HG03378 (cell line): Measurements from ENCODE around the gene TENT5A.
"Not testable (repeated sequence)": the region's sequence is repeated elsewhere in the genome, so short reads cannot be mapped to it uniquely, and the experiment has no call there.

ENCODE experiments used
- ATAC-seq: cut with Tn5 transposase; IDR thresholded peaks from one replicate; pipeline ENCODE4 v1.9.1; 2021; ENCODE audit warnings: mild to moderate bottlenecking, moderate library complexity; ENCODE audit not compliant: unreplicated experiment

The TENT5A gene

DNA sequence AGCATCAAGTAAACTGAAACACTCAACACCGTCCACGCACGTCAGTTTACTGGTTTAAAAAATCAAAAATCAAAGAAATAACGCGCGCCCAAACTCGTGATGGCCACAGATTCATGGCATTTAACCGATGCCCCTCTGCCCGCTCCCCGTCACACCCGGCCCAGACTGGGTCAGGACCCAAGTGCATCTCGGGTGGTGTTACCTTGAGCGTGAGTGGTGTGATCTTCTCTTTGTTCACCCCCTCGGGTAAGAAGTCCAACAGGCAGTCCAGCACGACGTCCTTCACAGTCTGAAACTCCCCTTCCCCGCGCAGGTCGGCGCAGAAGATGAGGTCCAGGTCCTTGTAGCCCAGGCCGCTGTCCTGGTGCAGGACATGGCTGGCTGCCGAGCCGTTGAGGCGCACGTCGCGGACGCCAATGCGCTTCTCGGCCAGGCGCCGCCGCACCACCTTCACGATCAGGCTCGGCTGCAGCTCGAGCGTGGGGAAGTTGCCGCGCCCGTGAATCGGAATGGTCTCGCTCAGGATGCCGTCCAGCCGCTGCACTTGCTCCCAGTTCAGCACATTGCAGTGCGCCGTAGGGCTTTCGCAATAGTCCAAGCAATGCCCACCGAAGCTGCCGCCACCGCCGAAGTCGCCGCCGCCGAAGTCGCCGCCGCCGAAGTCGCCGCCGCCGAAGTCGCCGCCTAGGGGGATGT is 945 bp downstream of the TENT5A start:
- no peak for ATAC-seq

DNA sequence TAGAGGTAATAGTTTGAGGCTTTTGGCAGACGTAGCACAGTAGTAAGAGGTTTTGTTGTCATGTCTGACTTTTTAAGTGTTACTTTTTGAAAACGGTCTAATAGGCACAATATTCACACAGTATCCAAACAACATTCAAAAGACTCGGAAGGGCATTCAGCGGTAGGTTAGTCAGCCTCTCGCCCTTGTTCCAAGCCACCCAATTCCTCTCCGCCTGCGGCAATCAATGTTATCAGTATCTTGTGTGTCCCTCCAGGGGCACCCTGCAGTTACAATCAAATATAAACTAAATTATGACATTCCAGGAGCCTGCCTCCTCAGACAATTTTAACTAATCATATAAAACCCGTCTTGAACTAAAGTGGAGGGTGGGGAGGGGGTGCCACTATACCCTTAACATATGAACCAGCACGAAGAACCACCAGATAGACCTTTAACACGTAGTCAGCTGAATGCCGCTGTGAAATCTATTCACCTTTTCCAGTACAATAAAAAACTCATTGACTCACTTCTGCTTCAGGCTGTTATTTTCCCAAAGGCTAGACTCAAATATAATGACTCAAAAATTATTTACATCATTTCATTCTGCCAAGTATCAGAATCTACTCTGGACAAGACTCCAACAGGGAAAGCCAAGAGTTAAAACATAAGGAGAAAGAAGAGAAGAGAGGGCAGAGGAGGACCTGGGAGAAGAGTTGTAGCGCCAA is 1.6 kb downstream of the TENT5A start:
- ATAC-seq: no peak

DNA sequence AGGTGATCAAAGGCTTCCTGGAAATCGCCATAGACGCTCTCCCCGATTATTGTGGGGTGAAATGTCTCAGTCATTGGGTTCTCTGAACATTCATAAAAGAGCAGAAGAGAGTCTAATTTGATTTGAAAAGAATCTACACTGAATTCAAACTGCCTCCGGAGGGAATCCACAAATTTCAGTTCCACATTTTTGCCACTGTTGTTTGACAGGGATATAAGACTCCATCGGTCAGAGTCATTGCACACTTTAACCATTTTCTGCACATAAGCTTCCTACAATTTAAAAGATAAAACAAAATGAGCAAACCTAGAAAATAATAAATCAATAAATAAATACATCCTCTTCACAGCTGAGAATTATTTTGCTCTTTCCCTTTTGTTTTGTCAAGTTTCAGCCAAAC is 2.3 kb downstream of the TENT5A start:
- ATAC-seq: no peak

DNA sequence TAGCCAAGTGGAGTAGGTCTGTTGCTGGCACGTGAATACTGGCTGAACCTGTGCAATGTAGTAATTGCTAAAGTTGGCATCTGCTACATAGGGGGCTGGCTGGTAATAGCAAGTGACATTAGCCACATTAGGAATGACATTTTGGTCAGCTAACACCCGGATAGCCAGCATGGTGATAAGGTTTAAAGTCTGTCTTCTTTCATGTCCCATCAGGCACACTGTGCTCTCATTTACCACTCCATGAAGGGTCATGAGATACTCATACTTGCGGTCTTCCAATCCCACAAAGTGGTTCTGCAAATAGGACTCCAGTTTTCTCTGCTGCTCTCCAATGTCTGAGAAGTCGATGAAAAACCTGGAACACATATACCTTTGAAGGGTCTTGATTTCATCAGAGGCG is 2.8 kb downstream of the TENT5A start:
- ATAC-seq: no peak

DNA sequence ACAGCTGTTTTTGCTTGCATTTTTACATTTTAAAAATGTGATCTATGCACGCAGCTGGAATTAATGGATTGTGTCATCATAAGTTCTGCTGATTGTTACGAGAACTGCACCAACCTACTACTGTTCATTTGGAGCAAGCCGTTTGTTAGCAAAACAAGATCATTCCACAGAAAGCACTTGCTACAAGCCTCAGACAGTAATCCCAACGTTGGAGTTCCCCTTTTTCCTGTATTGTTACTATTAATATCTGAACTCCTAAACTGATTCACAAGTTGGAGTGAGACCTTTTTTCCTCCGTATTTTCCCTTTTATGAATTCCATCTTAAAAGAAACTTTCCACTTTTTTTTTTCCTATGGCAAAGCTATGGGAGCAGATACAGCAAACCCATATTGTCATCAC is 3.5 kb downstream of the TENT5A start:
- ATAC-seq: no peak

DNA sequence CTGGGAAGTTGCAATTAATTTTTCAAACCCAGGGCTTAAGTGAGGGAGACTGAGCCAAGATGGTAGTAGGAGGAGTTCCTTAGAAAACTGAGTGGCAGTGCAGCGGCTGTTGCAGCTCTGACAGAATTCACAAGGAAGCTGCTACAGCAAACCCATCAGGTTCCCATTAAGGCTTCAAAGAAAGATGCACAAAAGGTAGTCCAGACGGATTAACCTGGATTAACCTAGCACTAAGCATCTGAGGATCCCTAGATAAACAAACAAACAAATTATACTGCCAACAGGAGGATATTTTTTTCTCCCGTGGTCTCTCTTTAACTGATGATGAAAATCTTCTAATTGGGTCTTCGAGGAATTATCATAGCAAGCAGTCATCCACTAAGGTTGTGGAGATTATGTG is 5.2 kb downstream of the TENT5A start:
- no peak for ATAC-seq

DNA sequence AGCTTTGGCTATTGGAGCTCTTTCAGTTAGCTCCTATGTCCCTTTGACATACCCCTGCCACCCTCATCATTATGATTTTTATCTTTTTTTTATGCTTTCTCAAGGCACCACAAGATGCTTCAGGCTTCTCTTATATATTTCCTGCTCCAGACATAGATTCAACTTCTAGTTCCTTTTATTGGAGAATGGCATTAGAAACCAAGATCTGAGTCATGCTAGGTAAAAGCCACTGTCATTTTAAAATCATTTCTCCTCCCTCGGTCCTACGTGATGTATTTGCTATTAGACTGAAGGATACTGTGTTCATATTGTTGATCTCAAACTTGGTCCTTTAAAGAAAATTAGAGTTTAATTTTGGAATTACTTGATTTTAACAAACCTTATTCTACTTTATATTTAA is 8.3 kb downstream of the TENT5A start:
- ATAC-seq: no peak

DNA sequence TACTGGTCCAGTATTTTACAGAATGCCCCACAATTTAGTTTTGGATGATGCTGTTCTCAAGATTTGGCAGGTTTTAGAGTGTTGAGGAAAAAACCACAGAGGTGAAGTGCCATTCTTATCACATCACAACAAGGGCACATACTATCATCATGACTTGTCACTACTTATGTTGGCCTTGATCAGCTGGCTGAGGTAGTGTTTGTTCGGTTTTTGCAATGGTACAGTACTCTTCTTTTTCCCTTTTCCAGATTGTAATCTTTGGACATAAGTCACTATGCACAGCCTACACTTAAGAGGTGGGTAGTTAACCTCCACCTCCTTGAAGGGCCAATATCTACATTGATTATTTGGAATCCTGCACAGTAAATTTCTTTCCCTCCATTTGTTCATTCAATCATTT is 8.8 kb downstream of the TENT5A start:
- no peak for ATAC-seq

DNA sequence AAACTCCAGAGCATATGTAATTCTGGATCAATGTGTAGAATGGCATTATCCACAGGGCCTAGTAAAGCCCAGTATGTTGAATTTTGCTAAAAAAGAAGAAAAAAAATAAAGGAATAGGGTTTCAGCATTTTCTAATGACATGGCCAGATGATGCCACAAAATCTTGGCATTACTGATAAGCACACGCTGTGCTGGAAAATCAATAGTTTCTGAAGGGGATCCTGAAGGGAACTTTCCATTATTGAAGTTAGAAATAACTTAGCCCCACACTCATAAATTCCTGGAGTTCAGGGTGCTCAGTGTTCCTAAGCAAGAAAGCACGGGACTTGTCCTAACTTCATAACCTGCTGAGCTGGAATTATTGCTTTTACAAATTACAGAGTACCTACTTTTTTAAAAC is 10.8 kb downstream of the TENT5A start:
- ATAC-seq: no peak

DNA sequence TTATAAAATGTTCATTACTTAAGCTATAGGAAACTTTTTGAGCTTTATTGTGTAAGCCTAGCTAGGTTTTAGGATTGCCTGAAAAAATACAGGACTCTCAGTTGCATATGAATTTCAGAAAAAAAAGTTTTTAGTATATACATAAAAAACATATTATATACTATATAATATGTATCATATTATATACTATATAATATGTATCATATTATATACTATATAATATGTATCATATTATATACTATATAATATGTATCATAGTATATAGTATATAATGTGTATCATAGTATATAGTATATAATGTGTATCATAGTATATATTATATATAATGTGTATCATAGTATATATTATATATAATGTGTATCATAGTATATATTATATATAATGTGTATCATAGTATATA is 11.9 kb downstream of the TENT5A start:
- not testable (repeated sequence) for ATAC-seq

DNA sequence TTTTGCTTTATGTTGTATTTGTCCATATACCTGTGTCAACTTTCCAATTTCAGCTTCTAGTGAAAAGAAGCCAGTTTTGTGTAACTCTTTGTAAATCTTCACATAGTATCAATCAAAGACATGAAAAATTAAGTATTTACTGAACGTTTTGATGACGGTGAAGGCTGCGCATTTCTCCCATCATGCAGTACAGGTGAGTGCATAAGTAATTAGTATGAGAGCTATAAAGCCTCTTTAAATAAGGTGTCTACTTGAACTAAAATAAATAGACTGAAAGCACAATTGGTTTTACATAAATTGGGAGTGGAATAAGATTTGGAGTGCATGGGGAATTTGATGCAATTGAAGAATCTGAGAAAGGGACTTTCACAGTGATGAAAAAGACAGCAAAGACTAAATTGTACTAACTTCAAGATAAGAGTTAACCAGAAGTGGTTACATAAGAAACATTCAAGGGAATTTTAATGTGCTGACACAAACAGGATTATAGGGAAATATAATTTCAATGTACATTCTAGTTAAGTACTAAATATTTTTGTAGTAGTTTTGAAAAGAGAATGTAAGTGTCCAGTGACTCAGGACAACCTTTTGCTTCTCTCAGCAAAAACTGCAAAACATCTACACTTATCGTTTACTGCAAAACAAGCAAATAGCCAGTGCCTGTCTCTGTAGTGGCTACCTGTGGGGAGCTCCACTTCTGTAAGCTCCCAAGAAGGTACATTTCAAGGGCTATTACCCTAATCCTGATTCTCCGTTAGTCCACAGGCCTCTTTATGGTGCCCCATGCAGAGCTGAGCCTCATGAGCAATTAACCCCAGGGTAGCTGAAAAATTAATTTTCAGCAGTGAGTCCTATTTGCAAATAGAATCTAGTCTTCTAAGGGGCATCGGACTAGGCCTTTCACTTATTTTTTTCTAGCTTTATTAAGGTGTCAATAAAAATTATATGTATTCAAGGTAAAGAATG is 13.0 kb downstream of the TENT5A start:
- ATAC-seq: no peak

DNA sequence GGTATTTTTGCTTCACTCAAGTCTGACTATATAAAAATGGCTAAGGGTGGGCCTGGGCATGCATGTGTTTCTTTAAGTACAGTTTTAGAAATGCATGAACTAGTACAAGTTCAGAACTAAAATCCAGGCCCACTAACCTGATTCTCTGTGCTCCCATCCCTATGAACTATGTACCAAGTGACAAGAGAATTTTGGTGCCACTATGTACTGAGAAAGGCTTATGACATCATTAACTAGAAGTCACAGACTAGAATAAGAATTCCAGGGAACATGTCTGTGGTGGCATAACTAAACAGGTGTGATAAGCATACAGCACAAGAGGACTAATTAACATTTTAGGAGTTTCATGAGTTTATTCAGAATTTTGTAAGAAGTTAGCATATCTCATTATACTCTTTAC is 16.1 kb downstream of the TENT5A start:
- ATAC-seq: no peak

DNA sequence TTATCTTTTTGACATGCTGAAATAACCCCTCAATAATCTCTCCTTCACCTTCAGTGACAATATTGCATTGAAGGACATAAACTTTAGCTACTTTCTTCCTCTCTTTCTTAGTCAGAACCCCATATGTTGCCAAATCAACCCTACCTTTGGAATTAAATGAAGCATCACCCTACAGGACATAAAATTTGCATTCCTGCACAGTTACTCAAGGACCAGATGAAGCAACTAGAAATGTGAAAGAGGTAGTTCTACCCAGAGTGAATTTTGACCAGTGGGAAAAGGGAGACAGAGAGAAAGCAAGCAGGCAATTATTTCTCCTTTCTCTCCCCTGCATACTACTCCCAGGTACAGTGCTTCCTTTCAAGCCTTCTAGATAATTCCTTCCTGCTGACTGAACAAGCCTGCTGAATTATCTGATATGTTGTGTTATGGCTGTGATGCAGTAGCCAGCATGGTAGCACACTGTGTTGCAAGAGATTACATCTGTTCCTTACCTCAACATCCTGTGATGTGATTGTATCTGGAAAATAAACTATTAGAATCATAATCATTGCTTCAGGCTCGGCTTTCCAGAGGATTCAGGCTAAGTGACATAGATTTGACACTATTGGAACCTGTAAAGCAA is 16.6 kb downstream of the TENT5A start:
- no peak for ATAC-seq

DNA sequence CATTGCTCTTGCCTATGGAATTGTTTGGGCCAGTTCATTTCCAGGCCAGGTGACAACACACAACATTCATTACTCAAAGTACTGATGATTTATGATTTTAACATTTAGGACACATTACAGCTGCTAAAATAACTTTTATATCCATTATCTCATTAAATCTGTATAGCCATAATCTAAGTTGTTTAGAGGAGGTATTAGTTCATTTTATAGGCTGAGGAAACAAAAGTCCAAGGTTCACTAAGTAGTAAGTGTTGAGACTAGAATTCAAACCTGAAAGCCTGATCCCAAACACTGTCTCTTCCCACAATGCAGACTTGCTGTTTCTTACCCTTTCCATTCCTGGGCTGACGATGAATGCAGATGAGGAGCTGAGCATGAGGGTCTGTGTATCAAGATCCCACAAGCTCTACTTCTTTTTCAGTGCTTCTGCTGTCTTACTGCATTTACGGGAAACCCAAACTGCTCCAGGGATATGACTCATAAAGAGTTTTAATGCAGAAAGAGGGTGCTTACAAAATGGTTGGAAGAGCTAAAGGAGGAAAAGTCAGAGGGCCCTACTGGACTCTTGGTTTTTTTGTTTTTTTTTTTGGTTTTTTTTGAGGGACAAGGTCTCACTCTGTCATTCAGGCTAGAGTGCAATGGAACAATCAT is 17.9 kb downstream of the TENT5A start:
- no peak for ATAC-seq

DNA sequence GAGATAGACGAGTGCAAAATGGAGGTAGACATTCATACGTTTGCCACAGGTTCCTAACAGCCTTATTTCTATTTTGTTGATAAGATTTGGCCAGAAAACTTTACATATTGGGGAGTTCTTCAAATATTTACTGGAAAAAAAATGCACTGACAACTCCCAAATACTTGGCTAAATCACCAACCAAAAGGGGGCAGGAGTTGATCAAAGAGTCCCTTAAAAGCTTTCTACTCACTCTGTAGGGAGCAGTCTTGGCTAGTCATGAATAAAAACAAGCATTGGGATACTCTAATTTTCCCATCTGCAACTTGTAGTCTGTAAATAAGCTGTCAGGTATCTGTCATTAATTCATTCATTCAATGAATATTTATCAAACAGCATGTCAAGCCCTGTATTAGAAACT is 18.4 kb downstream of the TENT5A start:
- ATAC-seq: no peak

DNA sequence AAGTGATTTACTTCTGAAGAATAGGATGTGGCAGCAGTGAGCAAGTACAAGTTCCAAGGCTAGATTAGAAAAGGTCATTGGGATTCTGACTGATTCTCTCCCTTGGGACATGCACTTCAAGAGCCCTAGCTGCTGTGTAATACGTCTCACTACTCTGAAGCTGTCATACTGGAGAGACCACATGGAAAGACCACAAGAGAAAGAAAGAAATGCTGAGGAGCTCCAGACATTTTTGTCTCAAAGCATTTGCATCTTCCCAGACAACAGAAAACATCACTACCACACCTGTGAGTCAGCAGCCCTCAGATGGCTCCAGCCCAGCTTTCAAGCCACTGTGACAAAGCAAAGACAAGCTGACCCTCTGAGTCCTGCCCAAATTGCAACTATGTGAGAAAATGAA is 20.7 kb downstream of the TENT5A start:
- ATAC-seq: no peak

DNA sequence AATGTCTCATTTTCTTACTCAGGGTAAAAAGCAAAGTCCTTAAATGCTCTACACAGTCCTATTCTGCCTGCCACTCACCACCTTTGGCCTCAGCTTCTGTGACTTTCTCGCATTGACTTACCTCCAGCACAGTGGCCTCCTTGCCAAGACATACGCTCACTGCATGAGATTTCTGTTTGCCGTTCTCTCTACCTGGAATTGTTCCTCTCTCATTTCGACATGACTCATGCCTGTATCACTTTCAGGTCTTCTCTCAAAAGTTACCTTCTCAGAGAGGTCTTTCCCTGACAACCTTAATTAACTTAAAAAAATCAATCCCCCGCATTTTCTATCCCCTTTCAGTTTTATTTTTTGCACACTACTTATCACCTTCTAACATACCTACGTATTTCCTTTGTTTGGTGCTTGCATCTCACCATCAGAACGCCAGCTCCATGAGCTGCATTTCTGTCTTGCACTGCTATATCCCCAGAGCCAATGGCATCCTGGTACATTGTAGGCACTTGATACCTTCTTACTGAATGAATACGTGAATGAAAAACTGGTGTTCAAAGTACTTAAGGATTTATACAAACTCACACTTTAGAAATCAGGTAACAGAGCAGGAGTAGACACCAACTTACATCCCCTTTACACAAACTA is 24.5 kb downstream of the TENT5A start:
- ATAC-seq: peak; percentile 48

DNA sequence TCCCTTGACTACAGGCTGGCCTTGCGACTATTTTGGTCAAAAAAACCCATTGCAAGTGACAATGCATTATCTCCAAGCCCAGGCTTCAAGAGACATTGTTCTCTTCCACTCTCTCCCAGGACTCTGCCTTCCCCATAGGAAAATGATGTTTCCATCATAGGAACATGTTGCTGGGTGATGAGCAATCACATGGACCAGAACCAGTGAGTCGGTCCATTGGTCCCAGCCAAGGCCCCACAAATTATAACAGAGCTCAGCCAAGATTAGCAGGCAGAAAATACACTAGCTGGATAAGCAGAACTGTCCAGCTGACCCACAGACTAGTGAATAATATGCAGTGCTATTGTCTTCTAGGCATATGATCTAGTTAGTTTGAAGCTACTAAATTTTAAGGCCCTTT is 27.4 kb downstream of the TENT5A start:
- ATAC-seq: no peak

DNA sequence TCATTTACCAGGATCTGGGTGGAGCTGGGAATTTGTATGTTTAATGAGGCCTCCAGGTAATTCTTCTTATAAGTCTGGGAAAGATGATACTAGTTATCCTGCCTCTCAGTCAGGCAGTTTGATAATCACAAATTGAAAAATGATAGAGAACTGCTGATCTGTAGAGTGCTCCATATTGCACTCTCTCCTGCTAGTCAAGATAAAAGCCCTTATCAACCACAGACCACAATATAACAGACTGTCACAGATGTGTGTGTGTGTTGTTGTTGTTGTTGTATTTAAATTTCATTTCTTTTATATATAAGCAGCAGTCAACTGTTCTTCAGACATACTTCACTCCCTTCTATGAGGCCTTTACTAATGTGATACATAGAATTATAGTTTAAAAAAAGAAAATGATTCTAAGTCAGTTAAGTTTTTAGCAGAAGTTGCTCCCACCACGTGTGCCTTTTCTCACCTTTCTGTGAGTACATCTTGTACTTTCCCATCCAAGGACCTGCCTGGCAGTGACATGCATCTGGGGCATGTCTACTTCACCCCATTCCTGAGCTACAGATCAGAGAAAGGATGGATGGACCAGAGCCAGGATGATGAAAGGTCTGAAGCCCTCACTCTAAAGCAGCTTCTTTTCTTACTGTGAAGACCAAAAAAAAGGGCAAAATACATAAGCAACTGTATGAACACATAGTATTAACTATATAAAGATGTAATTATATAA is 29.8 kb downstream of the TENT5A start:
- no peak for ATAC-seq

DNA sequence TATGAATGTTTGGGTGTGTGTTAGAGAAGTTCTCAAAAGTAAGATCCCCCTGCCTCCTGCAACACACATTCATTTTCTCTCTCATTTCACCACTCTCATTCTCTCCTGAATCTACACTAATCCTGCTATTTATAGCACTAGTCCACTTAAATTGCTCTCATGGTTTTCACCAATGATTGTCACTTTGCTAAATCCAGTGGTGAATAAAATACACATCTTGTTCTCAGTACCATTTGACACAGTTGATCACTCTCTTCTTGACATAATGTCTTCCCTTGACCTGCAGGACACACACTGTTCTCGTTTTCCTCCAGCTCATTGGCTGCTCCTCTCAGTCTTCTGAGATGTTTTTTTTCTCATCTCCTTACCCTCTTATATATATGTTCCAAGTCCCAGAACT is 32.1 kb downstream of the TENT5A start:
- no peak for ATAC-seq
